HPDE6-E6E7 (cell line): ENCODE measurements around the gene ARHGDIG.
"Not testable (repeated sequence)": the region's sequence is repeated elsewhere in the genome, so short reads cannot be mapped to it uniquely, and the experiment has no call there.

Experiments used
- DNase-seq: peaks from one replicate; pipeline ENCODE4 v3.0.0; 2011; ENCODE audit warnings: missing footprints; ENCODE audit errors: extremely low spot score

The ARHGDIG gene

DNA sequence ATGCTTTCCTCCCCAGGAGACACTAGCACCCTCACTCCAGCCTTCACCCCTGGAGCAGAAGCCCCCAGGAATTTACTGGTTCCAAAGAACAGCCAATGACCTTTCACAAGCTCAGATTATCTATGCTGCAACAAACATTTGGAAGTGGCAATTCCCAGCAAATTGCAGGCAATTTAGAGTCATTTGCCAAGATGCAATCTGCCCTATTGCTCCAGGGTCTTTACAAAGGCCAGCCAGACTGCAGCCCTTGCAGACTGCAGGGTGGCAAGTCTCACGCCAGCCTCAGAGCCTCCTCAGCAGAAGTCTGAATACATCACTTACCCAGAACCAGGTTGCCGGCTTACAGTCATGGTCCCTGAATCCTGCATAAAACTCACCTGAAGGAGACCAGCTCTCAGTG, 50.4 kb downstream of the ARHGDIG start:
- DNase-seq, result no peak

- not testable (repeated sequence) for DNase-seq
Measured at GRCh38 chr16:331181-331814, 50.9 kb downstream of the ARHGDIG start.
